CD14-positive monocyte (primary cell): Measurements from ENCODE around the gene TUBGCP5. TPM values are rescaled to one million over a fixed set of nuclear protein-coding genes. Genes with fewer than 3 reads are reported as not detected.
A peak's percentile ranks its signal among the peaks of the same experiment; 100 is the strongest.

Source experiments
- DNase-seq, 3 donors: peaks; one replicate each; pipeline ENCODE4 v3.0.0-alpha.2; 2011 to 2022
- H2AFZ ChIP-seq: 2 replicates; pipeline ENCODE4 v1.6.0; 2012; ENCODE audit warnings: mild to moderate bottlenecking, low read depth, low read length, inconsistent platforms; ENCODE audit not compliant: insufficient read depth, poor library complexity, severe bottlenecking
- H3K27ac ChIP-seq, 2 donors: 1 replicate in 1 of 2; 2 replicates in 1 of 2; pipeline ENCODE4 v1.5.1; 2012 to 2013; ENCODE audit warnings: low read length in 2 of 2, control low read depth in 1 of 2, inconsistent platforms in 1 of 2, low read depth in 1 of 2, mild to moderate bottlenecking in 1 of 2
- H3K27me3 ChIP-seq, 2 donors: one replicate each; pipeline versions ENCODE4 v1.6.0 to v1.6.1; 2011 to 2013; ENCODE audit warnings: low read length in 2 of 2; ENCODE audit not compliant: control insufficient read depth in 2 of 2, insufficient read depth in 2 of 2
- H3K36me3 ChIP-seq, 2 donors: replicated peaks in 1 of 2; 1 replicate in 1 of 2; 2 replicates in 1 of 2; pipeline versions ENCODE4 v1.5.1 to v1.6.1; 2012 to 2013; ENCODE audit warnings: low read length in 2 of 2, control low read depth in 1 of 2, inconsistent platforms in 1 of 2, mild to moderate bottlenecking in 1 of 2; ENCODE audit not compliant: insufficient read depth in 2 of 2, control insufficient read depth in 1 of 2
- H3K4me1 ChIP-seq, 2 donors: 1 replicate in 1 of 2; 2 replicates in 1 of 2; pipeline versions ENCODE4 v1.5.1 to v1.6.1; 2012 to 2013; ENCODE audit warnings: low read length in 2 of 2, control low read depth in 1 of 2, inconsistent platforms in 1 of 2, mild to moderate bottlenecking in 1 of 2, moderate library complexity in 1 of 2; ENCODE audit not compliant: insufficient read depth in 2 of 2, control insufficient read depth in 1 of 2
- H3K4me2 ChIP-seq: replicated peaks from 2 replicates; pipeline ENCODE3; 2012; ENCODE audit warnings: low read length, moderate library complexity, mild to moderate bottlenecking; ENCODE audit not compliant: poor library complexity, severe bottlenecking; ENCODE audit errors: extremely low read depth
- H3K4me3 ChIP-seq, 3 experiments: fragments of 200-600 bp in 1 of 3; sonication (generic) in 1 of 3; replicated peaks in 1 of 3; 1 replicate in 2 of 3; 2 replicates in 1 of 3; pipeline ENCODE4 v1.5.1; 2011 to 2013; ENCODE audit warnings: low read length in 3 of 3, mild to moderate bottlenecking in 3 of 3, control low read depth in 2 of 3, low read depth in 2 of 3, inconsistent platforms in 1 of 3, moderate library complexity in 1 of 3
- H3K79me2 ChIP-seq: 2 replicates; pipeline ENCODE4 v1.6.0; 2012; ENCODE audit warnings: mild to moderate bottlenecking, control low read depth, inconsistent platforms, low read length, moderate library complexity; ENCODE audit not compliant: insufficient read depth
- H3K9ac ChIP-seq: 2 replicates; pipeline ENCODE4 v1.6.0; 2017; ENCODE audit warnings: low read length, mild to moderate bottlenecking; ENCODE audit not compliant: insufficient read depth, poor library complexity, severe bottlenecking
- H3K9me3 ChIP-seq, 2 donors: replicated peaks in 1 of 2; 1 replicate in 1 of 2; 2 replicates in 1 of 2; pipeline versions ENCODE4 v1.5.1 to v1.6.1; 2012 to 2013; ENCODE audit warnings: low read length in 2 of 2, control low read depth in 1 of 2; ENCODE audit not compliant: control insufficient read depth in 1 of 2, insufficient read depth in 1 of 2
- H4K20me1 ChIP-seq: 2 replicates; pipeline ENCODE4 v1.6.0; 2012; ENCODE audit warnings: mild to moderate bottlenecking, low read length, control low read depth, moderate library complexity; ENCODE audit not compliant: insufficient read depth
- H3K27ac Mint-ChIP-seq, 7 donors: one replicate each; pipeline ENCODE4 v1.8.0; 2020; ENCODE audit warnings: mild to moderate bottlenecking in 7 of 7, mixed read lengths in 7 of 7, moderate library complexity in 6 of 7, inconsistent platforms in 2 of 7
- H3K27me3 Mint-ChIP-seq, 3 donors: one replicate each; pipeline ENCODE4 v1.8.0; 2021 to 2022; ENCODE audit warnings: low read depth in 3 of 3, mild to moderate bottlenecking in 3 of 3, mixed read lengths in 3 of 3, moderate library complexity in 3 of 3, inconsistent platforms in 1 of 3
- H3K36me3 Mint-ChIP-seq, 2 donors: one replicate each; pipeline ENCODE4 v1.8.0; 2020; ENCODE audit warnings: mixed read lengths in 2 of 2, inconsistent platforms in 1 of 2, mild to moderate bottlenecking in 1 of 2
- H3K4me1 Mint-ChIP-seq: one replicate; pipeline ENCODE4 v1.8.0; 2020; ENCODE audit warnings: mild to moderate bottlenecking, mixed read lengths
- H3K4me3 Mint-ChIP-seq, 2 donors: one replicate each; pipeline ENCODE4 v1.8.0; 2020; ENCODE audit warnings: mild to moderate bottlenecking in 2 of 2, mixed read lengths in 2 of 2, moderate library complexity in 1 of 2
- H3K9me3 Mint-ChIP-seq, 7 donors: one replicate each; pipeline ENCODE4 v1.8.0; 2020 to 2022; ENCODE audit warnings: mixed read lengths in 7 of 7, mild to moderate bottlenecking in 6 of 7, moderate library complexity in 6 of 7, inconsistent platforms in 2 of 7
- WGBS: methylation state at CpG from one replicate; pipeline ENCODE4 v1.1.5; 2013; ENCODE audit warnings: missing lambda C conversion rate; ENCODE audit not compliant: insufficient coverage; 5-methylcytosine and 5-hydroxymethylcytosine counted together
- intact Hi-C, 2 donors: fragments of 100-400 bp; cut with micrococcal nuclease; formaldehyde crosslinking; loops; one replicate each; pipeline versions ENCODE4 v1.15.0 to v1.15.1; 2023
- polyA plus RNA-seq, 3 donors: library from polyadenylated mRNA; depleted of rRNA in 1 of 3; unstranded in 2 of 3; stranded (reverse) in 1 of 3; fragments of 300-500 nt in 2 of 3; fragments of >200 nt in 1 of 3; fragmentation: Illumina TruSeq in 2 of 3; gene quantifications; 1 replicate in 2 of 3; 2 replicates in 1 of 3; pipeline ENCODE4 v1.2.3, GENCODE V29; 2012 to 2021
- TF ChIP-seq, protein P1 (sequence below): fragments of 200-600 bp; IDR thresholded peaks from one replicate; pipeline ENCODE4 v1.8.0; 2022; ENCODE audit warnings: antibody characterized with exemption, mild to moderate bottlenecking

The TUBGCP5 gene
- polyA plus RNA-seq, 3 donors, result 1.4 to 5.8 (median 1.8) TPM

DNA sequence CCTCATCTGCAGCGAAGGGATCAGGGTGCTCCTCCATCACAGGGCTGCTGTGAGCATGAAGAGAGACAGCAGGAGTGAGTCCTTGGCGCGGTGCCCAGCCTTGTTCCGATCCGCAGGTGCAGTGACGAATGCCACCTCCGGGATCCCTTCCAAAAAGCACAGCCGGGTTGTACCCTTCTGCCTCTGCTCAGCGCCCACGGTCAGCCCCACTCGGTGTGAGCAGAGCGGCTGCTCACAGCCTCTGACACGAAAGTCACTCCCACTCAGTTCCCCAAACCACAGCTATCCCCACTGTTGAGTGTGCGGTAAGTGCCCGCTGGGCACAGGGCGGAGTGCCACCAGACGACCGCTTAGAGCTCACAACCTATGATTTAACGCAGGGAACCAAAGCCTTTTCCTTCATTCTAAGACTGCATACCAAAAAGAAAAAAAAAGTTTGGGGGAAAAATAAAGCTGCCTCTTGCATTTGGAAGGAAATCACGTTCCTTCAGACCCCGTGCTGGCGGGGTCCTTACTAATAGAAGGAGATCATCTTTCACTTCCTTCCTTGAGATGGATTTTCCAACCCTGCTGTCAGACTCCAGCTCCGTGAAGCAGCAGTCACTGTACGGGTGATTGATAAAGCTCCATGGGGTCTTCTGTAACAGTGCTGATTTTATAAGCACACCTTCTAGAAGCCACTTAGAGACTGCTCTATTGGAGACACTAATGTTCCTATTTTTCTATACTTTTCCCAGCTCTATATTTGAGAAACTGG lies 34.7 kb upstream of the TUBGCP5 start:
- peaks cover 0 to 4% of the 10 kb centered on the region in 2 donors for H3K27me3 ChIP-seq
- WGBS, result 64% methylated on average over 14 of the region's 24 CpGs
- H3K4me1 ChIP-seq, result peaks cover 5 to 15% of the 10 kb centered on the region in 2 donors
- H3K79me2 ChIP-seq, result no peaks in the 10 kb centered on the region
- intact Hi-C loops, result no loop called here
- Mint-ChIP-seq H3K27me3 (peaks cover 0 to 8% (median 3%) of the 10 kb centered on the region in 3 donors), H3K9me3 (peaks cover 0 to 6% (median 4%) of the 10 kb centered on the region in 7 donors), H3K36me3 (no peaks in the 10 kb centered on the region), H3K27ac (no peak overlapping the region), H3K4me1 (peaks cover 20% of the 10 kb centered on the region), H3K4me3 (peak overlapping the region; percentile 28 to 45)
- peaks cover 0 to 4% of the 10 kb centered on the region in 2 donors for H3K9me3 ChIP-seq
- H2AFZ ChIP-seq, result no peak overlapping the region
- no peaks in the 10 kb centered on the region for H4K20me1 ChIP-seq
- H3K9ac ChIP-seq, result no peak overlapping the region
- H3K27ac ChIP-seq, result no peak overlapping the region
- H3K4me2 ChIP-seq, result peak overlapping the region; percentile 47
- H3K4me3 ChIP-seq, result peak overlapping the region in 1 of 3 experiments; percentile 34
- TF ChIP-seq, protein P1, sequence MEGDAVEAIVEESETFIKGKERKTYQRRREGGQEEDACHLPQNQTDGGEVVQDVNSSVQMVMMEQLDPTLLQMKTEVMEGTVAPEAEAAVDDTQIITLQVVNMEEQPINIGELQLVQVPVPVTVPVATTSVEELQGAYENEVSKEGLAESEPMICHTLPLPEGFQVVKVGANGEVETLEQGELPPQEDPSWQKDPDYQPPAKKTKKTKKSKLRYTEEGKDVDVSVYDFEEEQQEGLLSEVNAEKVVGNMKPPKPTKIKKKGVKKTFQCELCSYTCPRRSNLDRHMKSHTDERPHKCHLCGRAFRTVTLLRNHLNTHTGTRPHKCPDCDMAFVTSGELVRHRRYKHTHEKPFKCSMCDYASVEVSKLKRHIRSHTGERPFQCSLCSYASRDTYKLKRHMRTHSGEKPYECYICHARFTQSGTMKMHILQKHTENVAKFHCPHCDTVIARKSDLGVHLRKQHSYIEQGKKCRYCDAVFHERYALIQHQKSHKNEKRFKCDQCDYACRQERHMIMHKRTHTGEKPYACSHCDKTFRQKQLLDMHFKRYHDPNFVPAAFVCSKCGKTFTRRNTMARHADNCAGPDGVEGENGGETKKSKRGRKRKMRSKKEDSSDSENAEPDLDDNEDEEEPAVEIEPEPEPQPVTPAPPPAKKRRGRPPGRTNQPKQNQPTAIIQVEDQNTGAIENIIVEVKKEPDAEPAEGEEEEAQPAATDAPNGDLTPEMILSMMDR, result no peak
- no peaks in the 10 kb centered on the region for H3K36me3 ChIP-seq
- no peak for DNase-seq

DNA sequence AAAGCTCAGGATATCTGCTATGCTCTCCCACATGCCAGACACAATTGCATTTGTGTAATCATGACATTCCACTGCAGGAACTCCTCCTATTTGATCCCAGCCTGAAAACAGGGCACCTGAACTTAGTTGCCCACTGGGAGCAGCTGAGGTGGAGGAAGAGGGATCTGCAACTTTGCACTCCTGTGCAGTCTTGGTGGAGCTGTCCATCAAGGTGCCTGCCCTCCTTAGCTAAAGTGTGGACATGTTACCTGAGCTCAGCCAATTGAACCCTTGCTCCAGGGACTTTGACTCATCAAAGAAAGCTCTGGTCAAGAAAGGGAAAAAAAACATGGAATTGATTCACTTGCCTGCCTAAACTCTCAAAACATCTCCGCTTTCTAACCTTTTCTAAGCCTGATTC lies 33.3 kb upstream of the TUBGCP5 start:
- Histone ChIP-seq H3K36me3 (no peaks in the 10 kb centered on the region), H3K27ac (no peak overlapping the region), H3K27me3 (peaks cover 0 to 4% of the 10 kb centered on the region in 2 donors), H3K9ac (no peak overlapping the region), H3K4me1 (peaks cover 5 to 15% of the 10 kb centered on the region in 2 donors), H4K20me1 (no peaks in the 10 kb centered on the region), H3K9me3 (peaks cover 5 to 19% of the 10 kb centered on the region in 2 donors), H3K4me2 (no peak overlapping the region), H3K79me2 (no peaks in the 10 kb centered on the region), H2AFZ (no peak overlapping the region), H3K4me3 (no peak overlapping the region)
- Mint-ChIP-seq H3K4me1 (peaks cover 18% of the 10 kb centered on the region), H3K4me3 (no peak overlapping the region), H3K36me3 (no peaks in the 10 kb centered on the region), H3K27me3 (peaks cover 0 to 8% (median 3%) of the 10 kb centered on the region in 3 donors), H3K27ac (no peak overlapping the region), H3K9me3 (peaks cover 0 to 18% (median 8%) of the 10 kb centered on the region in 7 donors)
- TF ChIP-seq, protein P1, result no peak
- no CpG with 5 or more reads among the region's 1 CpG for WGBS
- no peak for DNase-seq
- intact Hi-C loops, result no loop called here
